Measurements from ENCODE around the gene KRT80.

GRCh38 chr12:52146822-52147366, 44.9 kb downstream of the KRT80 start:
- TF ChIP-seq, protein P1, sequence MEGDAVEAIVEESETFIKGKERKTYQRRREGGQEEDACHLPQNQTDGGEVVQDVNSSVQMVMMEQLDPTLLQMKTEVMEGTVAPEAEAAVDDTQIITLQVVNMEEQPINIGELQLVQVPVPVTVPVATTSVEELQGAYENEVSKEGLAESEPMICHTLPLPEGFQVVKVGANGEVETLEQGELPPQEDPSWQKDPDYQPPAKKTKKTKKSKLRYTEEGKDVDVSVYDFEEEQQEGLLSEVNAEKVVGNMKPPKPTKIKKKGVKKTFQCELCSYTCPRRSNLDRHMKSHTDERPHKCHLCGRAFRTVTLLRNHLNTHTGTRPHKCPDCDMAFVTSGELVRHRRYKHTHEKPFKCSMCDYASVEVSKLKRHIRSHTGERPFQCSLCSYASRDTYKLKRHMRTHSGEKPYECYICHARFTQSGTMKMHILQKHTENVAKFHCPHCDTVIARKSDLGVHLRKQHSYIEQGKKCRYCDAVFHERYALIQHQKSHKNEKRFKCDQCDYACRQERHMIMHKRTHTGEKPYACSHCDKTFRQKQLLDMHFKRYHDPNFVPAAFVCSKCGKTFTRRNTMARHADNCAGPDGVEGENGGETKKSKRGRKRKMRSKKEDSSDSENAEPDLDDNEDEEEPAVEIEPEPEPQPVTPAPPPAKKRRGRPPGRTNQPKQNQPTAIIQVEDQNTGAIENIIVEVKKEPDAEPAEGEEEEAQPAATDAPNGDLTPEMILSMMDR (IDR thresholded peaks at IDR 0.05) = no peak
- TF ChIP-seq POLR2A (IDR thresholded peaks at IDR 0.05) = no peak
